Ovary (tissue), 3 donors: ENCODE results near the gene TMEM80.

ENCODE experiments used
- CTCF ChIP-seq, 3 donors: fragments of 450-650 bp in 2 of 3; fragments of 200-600 bp in 1 of 3; IDR thresholded peaks; one replicate each; pipeline versions ENCODE4 v1.5.1 to v1.8.0; 2016 to 2022; ENCODE audit warnings: antibody characterized with exemption in 3 of 3, mild to moderate bottlenecking in 1 of 3
- EP300 ChIP-seq: sonication (generic); formaldehyde crosslinking; IDR thresholded peaks from one replicate; pipeline ENCODE4 v1.6.1; 2017; ENCODE audit warnings: antibody characterized with exemption
- POLR2A ChIP-seq: fragments of 450-650 bp; IDR thresholded peaks from one replicate; pipeline ENCODE4 v1.6.1; 2017; ENCODE audit warnings: antibody characterized with exemption, mild to moderate bottlenecking, moderate library complexity
- donor health status: DM: no; HTN: no; CAD: no.

GRCh38 chr11:722346-722811, 26.8 kb downstream of the TMEM80 start:
- TF ChIP-seq CTCF (IDR thresholded peaks at IDR 0.05) (no peak), POLR2A (no peak), EP300 (no peak)
